ENCODE data around the gene ILF3.

GRCh38 chr19:10717356-10718204 is 63.4 kb downstream of the ILF3 start, which contains the start of gene DNM2:
- TF ChIP-seq POLR2AphosphoS5 (IDR thresholded peaks at IDR 0.05; ENCODE audit: low read depth), result peak; percentile 68
- TF ChIP-seq CTCF (IDR thresholded peaks at IDR 0.05; ENCODE audit: insufficient read depth, low read length), result peak; percentile 85
- peak; percentile 86 for TF ChIP-seq GABPA (IDR thresholded peaks at IDR 0.05; ENCODE audit: low read depth)
- no peak for TF ChIP-seq REST (IDR thresholded peaks at IDR 0.05; ENCODE audit: insufficient replicate concordance, low read depth)
